HG03135 (cell line): Measurements from ENCODE around the gene SIPA1L2.

Experiments
- ATAC-seq: cut with Tn5 transposase; IDR thresholded peaks from one replicate; pipeline ENCODE4 v1.9.1; 2021; ENCODE audit warnings: mild to moderate bottlenecking, moderate library complexity; ENCODE audit not compliant: unreplicated experiment

The SIPA1L2 gene

GRCh38 chr1:232630047-232630893 lies at the start of gene SIPA1L2:
TSS of gene SIPA1L2 (minus strand) at chr1:232630133. CDS start at chr1:232515339, 114,794 bp downstream.
- peak; percentile 99 for ATAC-seq

- ATAC-seq: no peak
These were observed 48.4 kb upstream of the SIPA1L2 start for GRCh38 chr1:232678185-232678886.

GRCh38 chr1:232676307-232676706 lies 46.4 kb upstream of the SIPA1L2 start:
- no peak for ATAC-seq

GRCh38 chr1:232675898-232676297 lies 46.0 kb upstream of the SIPA1L2 start:
- no peak for ATAC-seq

- no peak for ATAC-seq
These were observed 45.3 kb upstream of the SIPA1L2 start for GRCh38 chr1:232675260-232675659.

GRCh38 chr1:232673256-232673655 lies 43.3 kb upstream of the SIPA1L2 start:
- no peak for ATAC-seq

GRCh38 chr1:232669981-232670747 lies 40.2 kb upstream of the SIPA1L2 start:
- no peak for ATAC-seq

- no peak for ATAC-seq
These were observed 37.8 kb upstream of the SIPA1L2 start for GRCh38 chr1:232667778-232668165.

- no peak for ATAC-seq
These were observed 37.3 kb upstream of the SIPA1L2 start for GRCh38 chr1:232667094-232667777.

- no peak for ATAC-seq
These were observed 35.2 kb upstream of the SIPA1L2 start for GRCh38 chr1:232664844-232665777.

GRCh38 chr1:232662910-232663309 lies 33.0 kb upstream of the SIPA1L2 start:
- no peak for ATAC-seq

GRCh38 chr1:232658386-232658785 lies 28.5 kb upstream of the SIPA1L2 start:
- no peak for ATAC-seq

GRCh38 chr1:232657426-232658005 lies 27.6 kb upstream of the SIPA1L2 start:
- no peak for ATAC-seq

- no peak for ATAC-seq
These were observed 25.8 kb upstream of the SIPA1L2 start for GRCh38 chr1:232655746-232656085.

- ATAC-seq: peak; percentile 74
These were observed 25.3 kb upstream of the SIPA1L2 start for GRCh38 chr1:232655028-232655745.

GRCh38 chr1:232653789-232654188 lies 23.9 kb upstream of the SIPA1L2 start:
- ATAC-seq: no peak

- no peak for ATAC-seq
These were observed 20.9 kb upstream of the SIPA1L2 start for GRCh38 chr1:232650845-232651244.

GRCh38 chr1:232650418-232650817 lies 20.5 kb upstream of the SIPA1L2 start:
- no peak for ATAC-seq

GRCh38 chr1:232648316-232648715 lies 18.4 kb upstream of the SIPA1L2 start:
- no peak for ATAC-seq
